Natural killer cell (primary cell): ENCODE measurements around the gene SUN3. TPM values are rescaled to one million over a fixed set of nuclear protein-coding genes. Genes with fewer than 3 reads are reported as not detected.

Experiments
- ATAC-seq, 3 donors: fragments of 150-1000 bp in 2 of 3; fragments of 200-7000 bp in 1 of 3; cut with Tn5 transposase; 1 replicate in 1 of 3; 2 replicates in 2 of 3; pipeline ENCODE4 v1.10.0; 2021; ENCODE audit warnings: mild to moderate bottlenecking in 2 of 3, moderate library complexity in 2 of 3
- DNase-seq, 2 donors: peaks; one replicate each; pipeline versions ENCODE4 v3.0.0 to v3.0.0-alpha.2; 2013 to 2021; ENCODE audit warnings: mixed read lengths in 1 of 2
- H3K27ac ChIP-seq: one replicate; pipeline ENCODE4 v1.5.1; 2013; ENCODE audit warnings: mild to moderate bottlenecking, low read length
- H3K27me3 ChIP-seq: one replicate; pipeline ENCODE4 v1.6.1; 2013; ENCODE audit warnings: low read length; ENCODE audit not compliant: control insufficient read depth, insufficient read depth
- H3K36me3 ChIP-seq: one replicate; pipeline ENCODE4 v1.6.1; 2013; ENCODE audit warnings: low read length; ENCODE audit not compliant: control insufficient read depth, insufficient read depth
- H3K4me1 ChIP-seq: one replicate; pipeline ENCODE4 v1.6.1; 2013; ENCODE audit warnings: low read length; ENCODE audit not compliant: control insufficient read depth, insufficient read depth
- H3K4me3 ChIP-seq: one replicate; pipeline ENCODE4 v1.5.1; 2013; ENCODE audit warnings: low read length
- H3K9me3 ChIP-seq: one replicate; pipeline ENCODE4 v1.6.1; 2013; ENCODE audit warnings: low read length; ENCODE audit not compliant: control insufficient read depth, insufficient read depth
- H3K27ac Mint-ChIP-seq, 2 donors: one replicate each; pipeline ENCODE4 v1.8.0; 2022; ENCODE audit warnings: mild to moderate bottlenecking in 2 of 2, mixed read lengths in 2 of 2, moderate library complexity in 1 of 2
- H3K27me3 Mint-ChIP-seq, 2 donors: one replicate each; pipeline ENCODE4 v1.8.0; 2022; ENCODE audit warnings: low read depth in 2 of 2, mixed read lengths in 2 of 2
- H3K36me3 Mint-ChIP-seq: one replicate; pipeline ENCODE4 v1.8.0; 2022; ENCODE audit warnings: mixed read lengths
- H3K4me1 Mint-ChIP-seq, 2 donors: one replicate each; pipeline ENCODE4 v1.8.0; 2022; ENCODE audit warnings: mixed read lengths in 2 of 2
- H3K4me3 Mint-ChIP-seq: one replicate; pipeline ENCODE4 v1.8.0; 2022; ENCODE audit warnings: mild to moderate bottlenecking, moderate library complexity, mixed read lengths
- H3K9me3 Mint-ChIP-seq, 2 donors: one replicate each; pipeline ENCODE4 v1.8.0; 2022; ENCODE audit warnings: mixed read lengths in 2 of 2
- CTCF ChIP-seq: fragments of 200-600 bp; IDR thresholded peaks from one replicate; pipeline ENCODE4 v1.8.0; 2022; ENCODE audit warnings: antibody characterized with exemption
- WGBS: methylation state at CpG from one replicate; pipeline ENCODE4 v1.1.7; 2013; ENCODE audit warnings: missing lambda C conversion rate; ENCODE audit not compliant: insufficient coverage; 5-methylcytosine and 5-hydroxymethylcytosine counted together
- intact Hi-C: fragments of 100-400 bp; cut with micrococcal nuclease; formaldehyde crosslinking; loops from one replicate; pipeline ENCODE4 v1.14.2; 2022
- total RNA-seq, 4 donors: library from RNA; stranded (reverse); fragments of 120-200 nt in 1 of 4; gene quantifications; one replicate each; pipeline versions ENCODE4 v1.2.3 to v1.2.4, GENCODE V29; 2013 to 2022

The SUN3 gene
- total RNA-seq, 3 donors from 2014 or later (not counting 1 experiment from before 2014, with no cell fraction given) = 1.3 TPM; not detected in 2

- H3K36me3 ChIP-seq = peaks cover 83% of the 10 kb centered on the region
- H3K4me3 ChIP-seq = no peak overlapping the region
- ATAC-seq = no peak
- no peak for TF ChIP-seq CTCF
- H3K36me3 Mint-ChIP-seq = peaks cover 42% of the 10 kb centered on the region
- no peaks in the 10 kb centered on the region for H3K27me3 Mint-ChIP-seq
- no peaks in the 10 kb centered on the region for H3K9me3 Mint-ChIP-seq
- no peak overlapping the region for H3K27ac ChIP-seq
- H3K27me3 ChIP-seq = no peaks in the 10 kb centered on the region
- no peaks in the 10 kb centered on the region for H3K9me3 ChIP-seq
- WGBS = 47% methylated on average over 5 of the region's 5 CpGs
- peaks cover 19 to 28% of the 10 kb centered on the region in 2 donors for H3K4me1 Mint-ChIP-seq
- intact Hi-C loops = no loop called here
- no peak overlapping the region for H3K27ac Mint-ChIP-seq
- DNase-seq = no peak
- H3K4me3 Mint-ChIP-seq = no peak overlapping the region
- peaks cover 2% of the 10 kb centered on the region for H3K4me1 ChIP-seq
These were observed 63.5 kb downstream of the SUN3 start for GRCh38 chr7:47965456-47965855.

- intact Hi-C loops = no loop called here
- Histone ChIP-seq H3K4me3 (no peak overlapping the region), H3K36me3 (peaks cover 61% of the 10 kb centered on the region), H3K27ac (no peak overlapping the region), H3K9me3 (no peaks in the 10 kb centered on the region), H3K27me3 (no peaks in the 10 kb centered on the region), H3K4me1 (no peaks in the 10 kb centered on the region)
- no peak overlapping the region for H3K27ac Mint-ChIP-seq
- no peaks in the 10 kb centered on the region for H3K27me3 Mint-ChIP-seq
- TF ChIP-seq CTCF = no peak
- H3K36me3 Mint-ChIP-seq = peaks cover 29% of the 10 kb centered on the region
- no peak overlapping the region for H3K4me3 Mint-ChIP-seq
- ATAC-seq (no peak), DNase-seq (no peak)
- H3K4me1 Mint-ChIP-seq = peaks cover 8 to 15% of the 10 kb centered on the region in 2 donors
- no peaks in the 10 kb centered on the region for H3K9me3 Mint-ChIP-seq
- WGBS = 91% methylated on average over 1 of the region's 3 CpGs
These were observed 66.6 kb downstream of the SUN3 start for GRCh38 chr7:47962262-47962661.

- H3K27ac ChIP-seq = no peak overlapping the region
- no peak overlapping the region for H3K4me3 ChIP-seq
- peaks cover 31% of the 10 kb centered on the region for H3K36me3 ChIP-seq
- H3K9me3 ChIP-seq = no peaks in the 10 kb centered on the region
- no peaks in the 10 kb centered on the region for H3K4me1 ChIP-seq
- no peak for TF ChIP-seq CTCF
- intact Hi-C loops = no loop called here
- no peak overlapping the region for H3K27ac Mint-ChIP-seq
- H3K27me3 ChIP-seq = no peaks in the 10 kb centered on the region
- DNase-seq (no peak), ATAC-seq (no peak)
- H3K27me3 Mint-ChIP-seq = no peaks in the 10 kb centered on the region
- H3K4me1 Mint-ChIP-seq = peaks cover 0 to 5% of the 10 kb centered on the region in 2 donors
- H3K9me3 Mint-ChIP-seq = no peaks in the 10 kb centered on the region
- peaks cover 12% of the 10 kb centered on the region for H3K36me3 Mint-ChIP-seq
- no peak overlapping the region for H3K4me3 Mint-ChIP-seq
- 96% methylated on average over 4 of the region's 6 CpGs for WGBS
These were observed 71.8 kb downstream of the SUN3 start for GRCh38 chr7:47957156-47957555.

GRCh38 chr7:47956220-47956619 is 72.7 kb downstream of the SUN3 start:
- Histone ChIP-seq H3K27me3 (no peaks in the 10 kb centered on the region), H3K4me1 (no peaks in the 10 kb centered on the region), H3K36me3 (peaks cover 24% of the 10 kb centered on the region), H3K4me3 (no peak overlapping the region), H3K27ac (no peak overlapping the region), H3K9me3 (no peaks in the 10 kb centered on the region)
- H3K36me3 Mint-ChIP-seq = peaks cover 4% of the 10 kb centered on the region
- ATAC-seq (no peak), DNase-seq (no peak)
- intact Hi-C loops = no loop called here
- no peaks in the 10 kb centered on the region for H3K9me3 Mint-ChIP-seq
- H3K4me1 Mint-ChIP-seq = peaks cover 0 to 5% of the 10 kb centered on the region in 2 donors
- WGBS = 93% methylated on average over 6 of the region's 6 CpGs
- H3K27ac Mint-ChIP-seq = no peak overlapping the region
- H3K4me3 Mint-ChIP-seq = no peak overlapping the region
- no peaks in the 10 kb centered on the region for H3K27me3 Mint-ChIP-seq
- TF ChIP-seq CTCF = no peak
